Measurements from ENCODE around the gene MYO7A. TPM values are rescaled to one million over a fixed set of nuclear protein-coding genes. Genes with fewer than 3 reads are reported as not detected.
A peak's percentile ranks its signal among the peaks of the same experiment; 100 is the strongest.

The MYO7A gene
- total and polyA plus RNA-seq, 9 donors = 3.1 to 18.7 (median 6.5) TPM

DNA sequence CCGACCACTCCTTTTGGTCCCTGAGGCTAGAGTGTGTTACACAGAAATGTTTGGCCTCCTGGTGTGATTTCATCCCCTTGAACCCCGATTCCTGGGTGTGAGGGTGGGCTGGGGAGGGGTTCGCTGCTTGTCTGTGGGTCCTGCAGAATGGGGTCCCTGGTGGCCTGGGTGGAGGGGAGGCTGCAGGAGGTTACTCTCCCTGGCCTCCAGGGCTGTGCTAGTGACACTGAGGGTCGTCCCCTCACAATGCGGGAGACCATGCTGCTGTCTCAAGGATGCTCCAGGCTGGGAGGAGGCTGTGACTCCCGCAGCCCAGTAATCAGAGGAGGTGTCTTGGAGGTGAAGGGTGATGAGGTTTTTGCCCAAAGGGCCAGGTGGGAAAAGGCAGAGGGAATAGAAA, 42.4 kb upstream of the MYO7A start:
- DNase-seq = peak in 4 of 5 donors; percentile 19 to 32 (median 22)

DNA sequence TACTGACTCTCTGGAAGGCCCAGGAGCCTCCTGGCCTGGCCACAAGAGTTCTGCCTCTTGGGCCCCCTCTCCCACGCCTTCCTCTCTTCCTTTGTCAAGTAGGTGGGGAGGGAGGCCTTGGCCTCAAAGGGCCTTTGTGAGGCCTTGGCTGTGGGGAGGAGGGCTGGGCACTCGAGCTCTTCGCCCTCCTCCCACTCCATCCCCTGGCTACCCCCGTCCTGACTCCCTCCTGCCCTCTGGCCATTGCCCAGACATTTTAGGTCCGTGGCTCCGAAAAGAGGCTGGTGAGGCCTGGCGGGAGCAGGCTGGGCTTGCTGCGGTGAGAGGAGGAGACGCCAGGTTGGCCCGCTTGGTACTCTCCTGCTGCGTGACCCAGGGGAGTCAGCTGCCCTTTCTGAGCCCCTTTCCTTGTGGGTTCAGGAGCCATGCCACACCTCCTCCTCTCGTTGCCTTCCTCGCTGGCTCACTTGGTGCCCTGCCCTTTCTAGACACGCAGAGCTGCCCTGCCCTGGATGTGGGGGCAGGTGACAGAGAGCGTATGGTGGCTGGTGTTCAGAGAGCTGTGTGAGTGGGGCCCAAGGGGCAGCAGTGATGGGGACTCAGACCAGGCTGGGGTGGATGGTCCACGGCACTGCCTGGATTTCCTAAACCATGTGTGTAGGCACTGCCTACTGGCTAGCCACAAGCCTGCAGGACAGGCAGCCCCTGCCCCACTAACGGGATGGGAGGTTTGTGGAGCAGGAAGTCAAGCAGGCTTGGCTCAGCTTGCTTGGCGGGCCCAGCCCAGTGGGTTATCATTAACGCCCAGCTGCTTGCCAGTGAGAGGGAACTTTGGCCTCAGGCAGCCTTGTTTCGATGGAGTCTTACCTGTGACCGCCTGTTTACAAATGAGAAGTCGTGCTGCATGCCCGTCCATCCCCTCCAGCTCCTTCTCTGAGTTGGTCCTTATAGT, 41.2 kb upstream of the MYO7A start:
- H3K9me3 ChIP-seq = no peaks in the 10 kb centered on the region
- peak; percentile 54 to 80 (median 67) for DNase-seq
- WGBS, 3 donors = 47 to 55% (median 54%) methylated on average over 23 of the region's 23 CpGs
- no peaks in the 10 kb centered on the region for H3K36me3 ChIP-seq
- H3K27me3 ChIP-seq = no peaks in the 10 kb centered on the region
- TF ChIP-seq, protein P1, sequence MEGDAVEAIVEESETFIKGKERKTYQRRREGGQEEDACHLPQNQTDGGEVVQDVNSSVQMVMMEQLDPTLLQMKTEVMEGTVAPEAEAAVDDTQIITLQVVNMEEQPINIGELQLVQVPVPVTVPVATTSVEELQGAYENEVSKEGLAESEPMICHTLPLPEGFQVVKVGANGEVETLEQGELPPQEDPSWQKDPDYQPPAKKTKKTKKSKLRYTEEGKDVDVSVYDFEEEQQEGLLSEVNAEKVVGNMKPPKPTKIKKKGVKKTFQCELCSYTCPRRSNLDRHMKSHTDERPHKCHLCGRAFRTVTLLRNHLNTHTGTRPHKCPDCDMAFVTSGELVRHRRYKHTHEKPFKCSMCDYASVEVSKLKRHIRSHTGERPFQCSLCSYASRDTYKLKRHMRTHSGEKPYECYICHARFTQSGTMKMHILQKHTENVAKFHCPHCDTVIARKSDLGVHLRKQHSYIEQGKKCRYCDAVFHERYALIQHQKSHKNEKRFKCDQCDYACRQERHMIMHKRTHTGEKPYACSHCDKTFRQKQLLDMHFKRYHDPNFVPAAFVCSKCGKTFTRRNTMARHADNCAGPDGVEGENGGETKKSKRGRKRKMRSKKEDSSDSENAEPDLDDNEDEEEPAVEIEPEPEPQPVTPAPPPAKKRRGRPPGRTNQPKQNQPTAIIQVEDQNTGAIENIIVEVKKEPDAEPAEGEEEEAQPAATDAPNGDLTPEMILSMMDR (IDR thresholded peaks at IDR 0.05) = no peak
- TF ChIP-seq POLR2A (IDR thresholded peaks at IDR 0.05) (no peak), EP300 (IDR thresholded peaks at IDR 0.05) (no peak)
- peaks cover 23% of the 10 kb centered on the region for H3K4me1 ChIP-seq (ENCODE audit: insufficient read depth)
- H3K27ac ChIP-seq = peak overlapping the region; percentile 8 to 61
- intact Hi-C loops (cut with DNase I) = no loop called here
- H3K4me3 ChIP-seq = no peak overlapping the region

More for the DNA sequence above, 42.4 kb upstream of the MYO7A start:
- WGBS, 3 donors = 86 to 91% (median 88%) methylated on average over 6 of the region's 6 CpGs
- Histone ChIP-seq H3K4me3 (no peak overlapping the region), H3K36me3 (no peaks in the 10 kb centered on the region), H3K9me3 (no peaks in the 10 kb centered on the region), H3K27me3 (no peaks in the 10 kb centered on the region), H3K27ac (peak overlapping the region in 1 of 2 donors; percentile 61), H3K4me1 (ENCODE audit: insufficient read depth) (peaks cover 23% of the 10 kb centered on the region)
- TF ChIP-seq, protein P1 (IDR thresholded peaks at IDR 0.05) = no peak
- TF ChIP-seq POLR2A (IDR thresholded peaks at IDR 0.05) = no peak
- intact Hi-C loops (cut with DNase I) = no loop called here

DNA sequence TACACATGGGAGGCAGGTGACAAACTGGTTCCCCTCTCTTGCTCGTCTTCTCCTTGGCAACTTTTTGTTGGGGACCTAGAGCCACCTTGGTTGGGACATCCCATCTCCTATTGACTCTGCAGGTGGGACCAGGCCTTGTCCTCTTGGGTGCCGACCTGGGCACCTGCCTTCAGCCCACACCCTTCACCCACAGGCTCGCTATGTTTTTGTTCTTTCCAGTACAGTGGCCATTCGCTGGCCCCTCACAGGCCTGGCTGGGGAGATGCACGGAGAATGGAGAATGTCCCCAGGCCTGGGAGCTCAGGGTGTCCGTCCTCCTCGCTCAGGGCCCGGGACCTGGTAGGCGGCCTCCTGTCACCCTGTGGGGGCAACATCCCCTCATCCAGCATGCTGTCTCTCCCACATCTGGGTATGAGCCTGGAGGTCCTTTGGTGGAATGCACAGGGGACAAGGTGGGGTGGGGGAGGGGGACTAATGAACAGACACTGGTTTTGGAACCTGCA, 40.3 kb upstream of the MYO7A start:
- TF ChIP-seq EP300 (IDR thresholded peaks at IDR 0.05) (no peak), POLR2A (IDR thresholded peaks at IDR 0.05) (no peak)
- TF ChIP-seq, protein P1 (IDR thresholded peaks at IDR 0.05) = no peak
- no peaks in the 10 kb centered on the region for H3K27me3 ChIP-seq
- no peak overlapping the region for H3K4me3 ChIP-seq
- 93 to 96% (median 94%) methylated on average over 9 of the region's 9 CpGs for WGBS, 3 donors
- peak in 3 of 5 donors; percentile 9 to 31 (median 23) for DNase-seq
- peaks cover 15% of the 10 kb centered on the region for H3K4me1 ChIP-seq (ENCODE audit: insufficient read depth)
- intact Hi-C loops (cut with DNase I) = loop anchor here in 2 of 4 donors (2.0 kb wide), 2 partner anchors 39 to 41 kb away; no protein-coding TSS in a partner anchor
- H3K36me3 ChIP-seq = no peaks in the 10 kb centered on the region
- H3K9me3 ChIP-seq = no peaks in the 10 kb centered on the region
- no peak overlapping the region for H3K27ac ChIP-seq

DNA sequence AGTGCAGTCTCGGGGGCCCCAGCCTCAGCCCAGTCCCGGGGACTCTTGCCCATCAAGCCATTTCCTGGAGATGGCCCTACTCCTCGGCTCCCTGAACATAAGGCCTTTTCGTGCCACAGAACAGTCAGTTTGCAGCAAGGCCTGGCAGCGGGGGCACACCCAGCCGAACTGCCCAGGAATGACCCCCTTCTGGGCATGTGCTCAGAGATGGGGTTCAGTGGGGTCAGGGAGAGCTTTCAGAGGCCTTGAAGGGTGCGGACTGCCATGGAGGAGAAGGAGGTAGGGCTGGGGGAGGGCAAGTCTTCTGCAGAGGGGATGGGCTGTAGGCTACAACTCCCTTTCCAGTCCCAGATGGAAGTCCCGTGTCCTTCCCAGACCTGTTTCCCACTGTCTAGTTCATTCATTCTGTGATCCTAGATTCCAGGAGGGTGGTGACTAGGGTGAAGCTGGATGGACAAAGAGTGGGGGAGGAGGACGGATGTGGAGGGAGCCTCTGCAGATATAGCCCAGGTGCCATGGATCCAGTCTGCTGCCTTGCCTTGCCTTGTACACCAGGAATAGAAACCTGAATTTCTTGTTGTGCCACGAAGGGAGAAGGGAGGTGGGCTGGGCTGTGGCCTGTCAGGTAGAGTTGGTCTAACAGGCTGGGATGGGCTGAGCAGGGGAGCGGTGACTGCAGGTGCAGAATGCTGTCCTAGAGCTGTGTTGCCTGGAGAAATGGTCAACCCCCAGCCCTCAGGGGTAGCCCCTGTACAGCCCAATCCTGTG, 39.6 kb upstream of the MYO7A start:
- intact Hi-C loops (cut with DNase I) = loop anchor here in 2 of 4 donors (2.0 kb wide), 2 partner anchors 40 to 42 kb away; no protein-coding TSS in a partner anchor

More for the DNA sequence above, 39.6 kb upstream of the MYO7A start:
- WGBS, 3 donors = 74 to 89% (median 77%) methylated on average over 10 to 11 of the region's 11 CpGs
- H3K4me1 ChIP-seq (ENCODE audit: insufficient read depth) = peaks cover 11% of the 10 kb centered on the region
- no peaks in the 10 kb centered on the region for H3K36me3 ChIP-seq
- no peaks in the 10 kb centered on the region for H3K27me3 ChIP-seq
- no peak overlapping the region for H3K27ac ChIP-seq
- H3K4me3 ChIP-seq = no peak overlapping the region
- peak in 2 of 5 donors; percentile 9 to 27 for DNase-seq
- TF ChIP-seq POLR2A (IDR thresholded peaks at IDR 0.05) = no peak
- TF ChIP-seq, protein P1 (IDR thresholded peaks at IDR 0.05) = no peak
- no peak for TF ChIP-seq EP300 (IDR thresholded peaks at IDR 0.05)
- no peaks in the 10 kb centered on the region for H3K9me3 ChIP-seq

All from ovary (tissue), 9 donors.